ENCODE results near the gene EXOC1. TPM values are rescaled to one million over a fixed set of nuclear protein-coding genes. Genes with fewer than 3 reads are reported as not detected.

EXOC1 gene
- polyA plus RNA-seq (ENCODE audit: low read depth in 6 of 6) = 10 to 100 TPM in 5 of 6 donors, 1 to 10 TPM in 1; 1.3 to 15.6 (median 12.3) TPM

- Mint-ChIP-seq H3K9me3 (peaks cover 0 to 6% (median 5%) of the 10 kb centered on the region in 7 donors), H3K27me3 (peaks cover 14 to 29% (median 17%) of the 10 kb centered on the region in 3 donors), H3K4me1 (peaks cover 0 to 14% (median 8%) of the 10 kb centered on the region in 3 donors), H3K4me3 (peak within 1 kb of the TSS in 2 of 8 donors; percentile 20 to 24), H3K36me3 (peaks cover 0 to 18% of the 10 kb centered on the region in 2 donors), H3K27ac (peak within 1 kb of the TSS in 5 of 6 donors; percentile 90 to 97 (median 94))
- ATAC-seq (ENCODE audit: low read depth in 2 of 2) = peak; percentile 96
- DNase-seq = peak; percentile 95
Measured at GRCh38 chr4:55853484-55854046, at the start of gene EXOC1. Gene EXOC1 (plus strand): TSS chr4:55853648. CDS start chr4:55858324, 4,676 bp downstream.

DNA sequence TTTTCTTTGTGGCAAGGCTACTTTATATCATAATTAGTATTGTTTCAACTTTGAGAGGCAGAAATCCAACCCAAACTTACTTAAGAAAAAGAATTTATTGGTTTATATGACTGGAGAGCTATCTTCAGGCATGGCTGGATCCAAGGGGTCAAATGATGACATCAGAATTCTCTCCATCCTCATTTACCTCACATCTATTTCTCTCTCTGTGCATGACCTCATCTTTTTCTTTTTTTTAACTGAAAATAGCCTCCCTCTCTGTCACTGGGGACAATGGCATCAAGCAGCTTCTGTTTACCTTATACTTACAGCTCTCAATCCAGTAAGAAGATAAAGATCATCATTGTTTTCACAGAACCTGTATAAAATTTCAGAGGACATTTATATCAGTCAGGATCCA, 45.9 kb upstream of the EXOC1 start:
- no peaks in the 10 kb centered on the region for H3K4me1 Mint-ChIP-seq
- no peak overlapping the region for H3K27ac Mint-ChIP-seq
- no peak overlapping the region for H3K4me3 Mint-ChIP-seq
- no peak for DNase-seq
- no peaks in the 10 kb centered on the region for H3K36me3 Mint-ChIP-seq
- peaks cover 27 to 51% (median 27%) of the 10 kb centered on the region in 3 donors for H3K27me3 Mint-ChIP-seq
- no peak for ATAC-seq (ENCODE audit: low read depth in 2 of 2)
- H3K9me3 Mint-ChIP-seq = peaks cover 0 to 12% (median 4%) of the 10 kb centered on the region in 7 donors

DNA sequence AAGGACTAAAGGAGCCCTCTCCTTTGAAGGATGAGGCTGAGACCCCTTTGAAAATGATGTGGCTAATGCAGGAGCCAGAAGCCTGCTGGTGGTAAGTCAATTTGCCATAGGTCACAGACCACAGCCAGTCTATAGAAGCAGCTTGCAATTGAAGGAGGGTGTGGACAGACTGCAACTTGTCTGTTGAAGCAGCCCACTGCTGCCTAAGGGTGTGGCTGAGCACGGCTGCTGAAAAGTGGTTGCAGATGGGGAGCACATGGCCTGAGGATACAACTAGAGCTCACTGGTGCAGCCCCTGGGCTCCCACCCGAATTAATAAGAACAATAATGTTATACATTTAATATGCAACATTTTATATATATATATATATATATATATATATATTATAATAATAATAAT, 45.3 kb upstream of the EXOC1 start:
- H3K4me3 Mint-ChIP-seq = no peak overlapping the region
- ATAC-seq (ENCODE audit: low read depth in 2 of 2) = no peak
- H3K27me3 Mint-ChIP-seq = peaks cover 27 to 48% (median 27%) of the 10 kb centered on the region in 3 donors
- H3K27ac Mint-ChIP-seq = no peak overlapping the region
- no peaks in the 10 kb centered on the region for H3K4me1 Mint-ChIP-seq
- no peaks in the 10 kb centered on the region for H3K36me3 Mint-ChIP-seq
- no peak for DNase-seq
- H3K9me3 Mint-ChIP-seq = peaks cover 0 to 12% (median 4%) of the 10 kb centered on the region in 7 donors

GRCh38 chr4:55808632-55809031, 44.8 kb upstream of the EXOC1 start:
- Mint-ChIP-seq H3K4me1 (no peaks in the 10 kb centered on the region), H3K36me3 (no peaks in the 10 kb centered on the region), H3K9me3 (peaks cover 0 to 16% (median 4%) of the 10 kb centered on the region in 7 donors), H3K27ac (no peak overlapping the region), H3K4me3 (no peak overlapping the region), H3K27me3 (peaks cover 27 to 44% (median 27%) of the 10 kb centered on the region in 3 donors)
- no peak for ATAC-seq (ENCODE audit: low read depth in 2 of 2)
- no peak for DNase-seq

GRCh38 chr4:55817691-55818090, 35.8 kb upstream of the EXOC1 start:
- no peak overlapping the region for H3K27ac Mint-ChIP-seq
- DNase-seq = no peak
- peaks cover 0 to 12% (median 4%) of the 10 kb centered on the region in 7 donors for H3K9me3 Mint-ChIP-seq
- H3K4me1 Mint-ChIP-seq = peaks cover 4 to 6% (median 6%) of the 10 kb centered on the region in 3 donors
- no peak for ATAC-seq (ENCODE audit: low read depth in 2 of 2)
- H3K36me3 Mint-ChIP-seq = no peaks in the 10 kb centered on the region
- H3K4me3 Mint-ChIP-seq = no peak overlapping the region
- H3K27me3 Mint-ChIP-seq = peaks cover 26 to 28% (median 26%) of the 10 kb centered on the region in 3 donors

DNA sequence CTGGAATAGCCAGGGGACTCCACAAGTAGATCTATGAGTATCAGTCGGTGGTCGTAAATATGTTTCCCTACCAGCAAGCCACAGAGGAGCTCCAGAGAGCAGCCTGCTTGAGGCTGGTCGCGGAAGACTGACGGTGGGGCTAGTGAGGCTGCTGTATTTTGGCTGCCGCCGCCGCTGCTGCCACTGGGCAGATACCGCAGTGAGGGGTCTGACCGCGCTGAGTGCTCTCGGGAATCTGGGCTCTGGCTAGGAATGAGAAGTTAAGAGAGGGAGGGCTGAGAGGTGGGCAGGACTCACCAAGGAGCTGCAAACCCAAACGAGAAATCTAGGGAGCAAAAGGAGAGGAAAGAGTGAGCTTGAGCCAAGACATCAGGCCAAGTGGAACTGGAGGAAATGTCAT, 33.8 kb upstream of the EXOC1 start, which contains the start of gene EXOC1L:
TSS of gene EXOC1L (plus strand) at position 157 of the 400 bp plus-strand sequence. CDS start at position 394, 237 bp downstream.
- H3K9me3 Mint-ChIP-seq = peaks cover 0 to 10% (median 0%) of the 10 kb centered on the region in 7 donors
- H3K27ac Mint-ChIP-seq = peak within 1 kb of the TSS in 1 of 6 donors; percentile 5
- peak within 1 kb of the TSS in 4 of 8 donors; percentile 8 to 59 (median 47) for H3K4me3 Mint-ChIP-seq
- no peak for ATAC-seq (ENCODE audit: low read depth in 2 of 2)
- H3K27me3 Mint-ChIP-seq = peaks cover 26 to 28% (median 28%) of the 10 kb centered on the region in 3 donors
- no peak for DNase-seq
- no peaks in the 10 kb centered on the region for H3K36me3 Mint-ChIP-seq
- H3K4me1 Mint-ChIP-seq = peaks cover 4 to 6% (median 6%) of the 10 kb centered on the region in 3 donors

DNA sequence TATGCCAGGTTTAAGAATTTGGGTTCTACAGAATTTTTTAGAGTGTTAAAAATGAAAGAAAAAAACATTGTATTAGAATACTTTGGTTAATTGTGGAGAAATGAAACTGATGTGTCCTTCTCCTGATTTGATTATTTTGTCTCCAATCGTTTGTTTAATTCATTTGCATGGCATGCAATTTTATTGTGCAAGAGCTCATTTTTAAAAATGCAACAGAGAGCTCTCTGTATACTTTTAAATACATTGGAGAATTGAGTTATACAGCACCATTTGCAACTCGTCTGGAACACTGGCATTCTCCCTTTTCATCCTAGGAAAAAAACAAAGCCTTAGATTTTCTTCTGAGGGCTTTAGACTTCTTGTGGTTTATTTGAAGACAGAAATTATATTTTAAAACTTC, 33.2 kb upstream of the EXOC1 start:
- no peak for DNase-seq
- H3K4me3 Mint-ChIP-seq = no peak overlapping the region

GRCh38 chr4:55822329-55822728, 31.1 kb upstream of the EXOC1 start:
- Mint-ChIP-seq H3K4me1 (peaks cover 4 to 6% (median 6%) of the 10 kb centered on the region in 3 donors), H3K9me3 (peaks cover 0 to 1% (median 0%) of the 10 kb centered on the region in 7 donors), H3K4me3 (no peak overlapping the region), H3K36me3 (no peaks in the 10 kb centered on the region), H3K27me3 (peaks cover 33 to 35% (median 35%) of the 10 kb centered on the region in 3 donors), H3K27ac (no peak overlapping the region)
- no peak for ATAC-seq (ENCODE audit: low read depth in 2 of 2)
- DNase-seq = no peak

More for the DNA sequence above, 33.2 kb upstream of the EXOC1 start:
- peaks cover 4 to 6% (median 6%) of the 10 kb centered on the region in 3 donors for H3K4me1 Mint-ChIP-seq
- no peaks in the 10 kb centered on the region for H3K36me3 Mint-ChIP-seq
- H3K27me3 Mint-ChIP-seq = peaks cover 28 to 35% (median 33%) of the 10 kb centered on the region in 3 donors
- peaks cover 0 to 10% (median 0%) of the 10 kb centered on the region in 7 donors for H3K9me3 Mint-ChIP-seq
- no peak for ATAC-seq (ENCODE audit: low read depth in 2 of 2)
- H3K27ac Mint-ChIP-seq = no peak overlapping the region

GRCh38 chr4:55824865-55825264, 28.6 kb upstream of the EXOC1 start:
- ATAC-seq (ENCODE audit: low read depth in 2 of 2) (no peak), DNase-seq (no peak)
- H3K27ac Mint-ChIP-seq = no peak overlapping the region
- no peak overlapping the region for H3K4me3 Mint-ChIP-seq
- peaks cover 34 to 39% (median 36%) of the 10 kb centered on the region in 3 donors for H3K27me3 Mint-ChIP-seq
- no peaks in the 10 kb centered on the region for H3K36me3 Mint-ChIP-seq
- H3K9me3 Mint-ChIP-seq = no peaks in the 10 kb centered on the region
- peaks cover 0 to under 1% (median under 1%) of the 10 kb centered on the region in 3 donors for H3K4me1 Mint-ChIP-seq

DNA sequence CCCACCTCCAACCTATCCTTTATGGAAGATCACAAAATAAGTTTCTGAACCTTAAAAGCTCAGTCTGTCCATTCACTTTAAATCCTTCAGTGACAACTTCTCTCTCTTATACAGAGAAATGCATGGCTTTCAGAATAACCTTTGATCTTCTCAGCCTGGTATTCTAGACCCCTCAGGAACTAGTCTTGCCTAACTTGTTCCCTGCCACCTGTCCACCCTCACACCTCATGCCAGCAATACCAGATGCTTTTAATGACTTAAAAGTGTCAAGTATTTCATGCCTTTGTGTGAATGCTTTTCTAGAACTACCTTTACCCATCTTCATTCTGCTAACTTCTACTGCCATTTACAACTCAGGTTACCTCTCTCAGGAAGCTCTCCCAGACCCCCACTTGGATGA, 26.5 kb upstream of the EXOC1 start:
- Mint-ChIP-seq H3K9me3 (no peaks in the 10 kb centered on the region), H3K27ac (no peak overlapping the region), H3K4me1 (no peaks in the 10 kb centered on the region), H3K27me3 (peaks cover 34 to 38% (median 36%) of the 10 kb centered on the region in 3 donors), H3K4me3 (no peak overlapping the region), H3K36me3 (no peaks in the 10 kb centered on the region)
- DNase-seq = no peak
- ATAC-seq (ENCODE audit: low read depth in 2 of 2) = no peak

GRCh38 chr4:55827582-55827981, 25.9 kb upstream of the EXOC1 start:
- DNase-seq (no peak), ATAC-seq (ENCODE audit: low read depth in 2 of 2) (no peak)
- no peak overlapping the region for H3K4me3 Mint-ChIP-seq
- H3K27ac Mint-ChIP-seq = no peak overlapping the region
- no peaks in the 10 kb centered on the region for H3K36me3 Mint-ChIP-seq
- H3K4me1 Mint-ChIP-seq = no peaks in the 10 kb centered on the region
- H3K9me3 Mint-ChIP-seq = no peaks in the 10 kb centered on the region
- peaks cover 31 to 35% (median 32%) of the 10 kb centered on the region in 3 donors for H3K27me3 Mint-ChIP-seq

DNA sequence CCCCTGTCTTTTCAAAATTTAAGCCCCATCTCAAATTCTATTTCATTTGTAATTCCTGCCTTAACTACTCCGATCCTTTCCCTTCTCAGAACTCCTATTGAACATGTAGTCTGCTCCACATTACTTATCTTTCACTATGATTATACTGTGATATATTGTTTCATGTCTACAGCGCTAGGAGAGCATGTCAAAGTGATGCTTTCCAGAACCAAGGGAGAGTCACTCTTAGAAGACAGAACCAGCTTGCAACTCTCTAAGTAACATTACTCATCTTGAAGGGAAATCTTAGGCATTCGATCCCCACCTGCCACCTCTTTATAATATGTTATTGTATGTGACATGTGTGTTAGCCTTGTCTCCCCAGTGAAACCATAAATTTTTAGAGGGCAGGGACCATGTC, 23.4 kb upstream of the EXOC1 start:
- Mint-ChIP-seq H3K36me3 (no peaks in the 10 kb centered on the region), H3K27ac (no peak overlapping the region), H3K4me3 (no peak overlapping the region), H3K9me3 (peaks cover 0 to 4% (median 2%) of the 10 kb centered on the region in 7 donors), H3K27me3 (peaks cover 35 to 48% (median 48%) of the 10 kb centered on the region in 3 donors), H3K4me1 (no peaks in the 10 kb centered on the region)
- no peak for DNase-seq
- no peak for ATAC-seq (ENCODE audit: low read depth in 2 of 2)

DNA sequence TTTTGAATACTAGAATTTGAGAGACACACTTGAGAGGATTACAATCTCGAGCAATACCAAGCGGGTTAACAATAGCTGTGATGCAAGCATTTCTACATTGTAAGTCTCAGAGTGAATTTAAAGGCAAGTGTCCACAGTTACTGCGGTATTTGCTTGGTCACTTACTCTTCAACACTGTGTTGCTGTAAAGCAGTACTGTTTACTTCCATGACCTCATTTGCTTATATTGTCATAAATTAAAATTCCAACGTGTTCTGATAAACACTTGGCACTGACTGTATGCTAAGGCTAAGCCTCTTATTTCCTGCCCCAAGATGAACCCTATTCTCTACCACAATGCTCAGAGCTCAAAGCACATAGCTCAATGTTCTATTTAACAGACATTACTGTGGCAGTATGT, 22.7 kb upstream of the EXOC1 start:
- Mint-ChIP-seq H3K27ac (no peak overlapping the region), H3K27me3 (peaks cover 37 to 55% (median 53%) of the 10 kb centered on the region in 3 donors), H3K9me3 (peaks cover 0 to 11% (median 6%) of the 10 kb centered on the region in 7 donors), H3K4me3 (no peak overlapping the region), H3K36me3 (no peaks in the 10 kb centered on the region), H3K4me1 (no peaks in the 10 kb centered on the region)
- ATAC-seq (ENCODE audit: low read depth in 2 of 2) (no peak), DNase-seq (no peak)
